Gastrocnemius medialis (tissue), 4 donors: ENCODE results near the gene PYGB.

Experiments
- CTCF ChIP-seq, 5 experiments: fragments of 450-650 bp in 3 of 5; fragments of 200-600 bp in 2 of 5; sonication (generic) in 2 of 5; IDR thresholded peaks in 4 of 5; conservative IDR thresholded peaks in 1 of 5; 1 replicate in 4 of 5; 2 replicates in 1 of 5; pipeline ENCODE4 v1.5.1; 2016 to 2019; ENCODE audit warnings: antibody characterized with exemption in 5 of 5, mild to moderate bottlenecking in 3 of 5, moderate library complexity in 3 of 5
- POLR2A ChIP-seq, 2 donors: fragments of 450-650 bp; IDR thresholded peaks; one replicate each; pipeline ENCODE4 v1.6.1; 2017; ENCODE audit warnings: antibody characterized with exemption in 2 of 2, mild to moderate bottlenecking in 2 of 2, moderate library complexity in 2 of 2

GRCh38 chr20:25269833-25270170 lies 21.9 kb downstream of the PYGB start:
- no peak for TF ChIP-seq CTCF (IDR thresholded peaks at IDR 0.05 in 4 of 5, conservative IDR thresholded peaks at IDR 0.05 in 1 of 5)
- TF ChIP-seq POLR2A (IDR thresholded peaks at IDR 0.05): no peak
